Activated CD8-positive, alpha-beta T cell treated with anti-CD3 and anti-CD28 coated beads, Interleukin-2, amount 10 ng/mL, durations not matched to agents 7 days and 5 days (primary cell): Measurements from ENCODE around the gene PDRG1. TPM values are rescaled to one million over a fixed set of nuclear protein-coding genes. Genes with fewer than 3 reads are reported as not detected.
A peak's percentile ranks its signal among the peaks of the same experiment; 100 is the strongest.

ENCODE experiments used
- ATAC-seq: fragments of 150-1000 bp; cut with Tn5 transposase; one replicate; pipeline ENCODE4 v1.10.0; 2021; ENCODE audit warnings: moderate library complexity
- CTCF ChIA-PET: fragments of 350-600 bp; sonication (Branson Sonifier 250); formaldehyde crosslinking; loops from one replicate; lab custom pipeline; 2021; ENCODE audit warnings: antibody characterized with exemption; lab: Charles Lee
- POLR2A ChIA-PET: fragments of 350-600 bp; sonication (Branson Sonifier 250); formaldehyde crosslinking; loops from one replicate; lab custom pipeline; 2021; ENCODE audit warnings: antibody characterized with exemption; lab: Charles Lee
- DNase-seq: peaks from one replicate; pipeline ENCODE4 v3.0.0-alpha.2; 2020
- H3K27ac Mint-ChIP-seq: one replicate; pipeline ENCODE4 v1.8.0; 2021; ENCODE audit warnings: mild to moderate bottlenecking, mixed read lengths
- H3K27me3 Mint-ChIP-seq: one replicate; pipeline ENCODE4 v1.8.0; 2021; ENCODE audit warnings: low read depth, mixed read lengths
- H3K36me3 Mint-ChIP-seq: one replicate; pipeline ENCODE4 v1.8.0; 2021; ENCODE audit warnings: low read depth, mixed read lengths
- H3K4me1 Mint-ChIP-seq: one replicate; pipeline ENCODE4 v1.8.0; 2021; ENCODE audit warnings: low read depth, mixed read lengths
- H3K4me3 Mint-ChIP-seq: one replicate; pipeline ENCODE4 v1.8.0; 2021; ENCODE audit warnings: mild to moderate bottlenecking, mixed read lengths
- H3K9me3 Mint-ChIP-seq: one replicate; pipeline ENCODE4 v1.8.0; 2022; ENCODE audit warnings: mixed read lengths; ENCODE audit not compliant: insufficient read depth
- total RNA-seq, 2 experiments: library from RNA; stranded (reverse); gene quantifications; one replicate each; pipeline ENCODE4 v1.2.3, GENCODE V29; 2021

Gene PDRG1
- total RNA-seq, 2 experiments from 2014 or later = 15.0 to 16.1 TPM

GRCh38 chr20:31979713-31980426 lies 28.0 kb upstream of the PDRG1 start:
- H3K4me3 Mint-ChIP-seq = no peak overlapping the region
- ATAC-seq (no peak), DNase-seq (no peak)
- ChIA-PET CTCF (no interaction called here), POLR2A (no interaction called here)
- H3K27me3 Mint-ChIP-seq = peaks cover 8% of the 10 kb centered on the region
- no peaks in the 10 kb centered on the region for H3K4me1 Mint-ChIP-seq
- no peaks in the 10 kb centered on the region for H3K9me3 Mint-ChIP-seq
- H3K27ac Mint-ChIP-seq = no peak overlapping the region
- H3K36me3 Mint-ChIP-seq = no peaks in the 10 kb centered on the region

DNA sequence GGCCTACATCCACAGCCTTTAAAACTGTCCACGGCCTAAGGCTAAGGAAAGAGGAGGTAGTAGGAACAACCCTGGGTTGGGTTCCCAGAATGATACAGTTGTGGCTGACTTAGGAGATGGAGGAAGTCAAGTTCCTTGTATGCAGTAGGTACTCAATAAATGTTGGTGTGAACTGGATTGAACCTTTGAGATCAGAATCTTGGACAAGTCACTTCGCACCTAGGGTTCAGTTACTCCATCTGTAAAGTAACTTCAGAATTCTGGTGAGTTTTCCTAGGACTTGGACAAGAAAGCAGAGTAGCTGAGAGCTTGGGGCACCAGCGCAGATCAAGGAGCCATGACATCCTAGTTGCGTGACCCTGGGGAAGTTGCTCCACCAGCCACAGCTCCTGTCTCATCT lies 25.2 kb upstream of the PDRG1 start:
- no peak overlapping the region for H3K4me3 Mint-ChIP-seq
- no peaks in the 10 kb centered on the region for H3K4me1 Mint-ChIP-seq
- H3K9me3 Mint-ChIP-seq = no peaks in the 10 kb centered on the region
- no peak overlapping the region for H3K27ac Mint-ChIP-seq
- DNase-seq (no peak), ATAC-seq (no peak)
- H3K36me3 Mint-ChIP-seq = no peaks in the 10 kb centered on the region
- ChIA-PET CTCF (interaction anchor here (1.2 kb wide), 1 partner anchor 41 kb away, joined by 3 read pairs; no protein-coding TSS in a partner anchor), POLR2A (no interaction called here)
- peaks cover 7% of the 10 kb centered on the region for H3K27me3 Mint-ChIP-seq

DNA sequence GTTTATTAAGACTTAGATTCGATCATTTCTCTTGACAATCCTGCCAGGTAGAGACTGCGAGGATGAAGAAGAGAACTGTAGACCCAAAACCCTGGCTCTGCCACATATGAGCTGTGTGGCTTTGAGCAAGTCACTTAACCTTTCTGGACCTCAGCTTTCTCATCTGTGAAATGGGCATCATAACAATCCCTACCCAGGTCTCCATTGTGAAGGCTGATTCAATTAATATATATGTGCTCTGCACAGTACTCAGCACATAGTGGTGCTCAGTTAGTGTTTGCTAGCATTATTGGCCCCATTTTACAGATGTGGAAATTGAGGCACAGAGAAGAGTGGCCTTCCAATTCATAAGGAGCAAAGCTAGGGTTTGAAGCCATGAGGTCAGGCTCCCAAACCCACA lies 24.0 kb upstream of the PDRG1 start:
- Mint-ChIP-seq H3K27ac (no peak overlapping the region), H3K36me3 (no peaks in the 10 kb centered on the region), H3K9me3 (no peaks in the 10 kb centered on the region), H3K27me3 (peaks cover 8% of the 10 kb centered on the region), H3K4me1 (no peaks in the 10 kb centered on the region), H3K4me3 (no peak overlapping the region)
- ChIA-PET POLR2A (no interaction called here), CTCF (no interaction called here)
- ATAC-seq (no peak), DNase-seq (no peak)

DNA sequence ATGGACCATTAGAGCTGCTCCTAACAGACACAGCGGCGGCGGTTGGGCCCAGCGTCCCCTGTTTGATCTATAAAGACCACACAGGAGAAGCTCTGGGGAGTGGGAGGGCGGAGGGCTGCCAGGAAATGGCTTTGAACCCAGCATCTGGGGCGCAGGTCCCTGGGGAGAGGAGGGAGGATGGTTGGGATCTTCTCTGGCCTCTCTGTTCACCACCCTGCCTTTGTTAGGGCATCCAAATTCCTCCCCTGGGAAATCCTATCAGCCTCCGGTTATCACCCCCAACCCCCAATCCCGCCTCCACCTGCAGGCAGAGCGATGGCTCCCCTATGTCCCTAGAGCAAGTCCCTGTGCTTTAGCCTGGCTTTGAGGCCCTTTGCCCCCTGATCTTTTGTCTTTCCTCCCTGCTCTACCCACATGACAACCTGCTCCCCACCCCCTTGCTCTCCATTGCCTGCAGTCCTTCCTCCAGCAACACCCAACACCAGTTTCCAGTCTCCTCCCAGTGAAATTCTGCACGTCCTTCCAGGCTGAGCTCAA lies 23.2 kb upstream of the PDRG1 start:
- no peak overlapping the region for H3K27ac Mint-ChIP-seq
- H3K4me3 Mint-ChIP-seq = no peak overlapping the region
- peaks cover 13% of the 10 kb centered on the region for H3K27me3 Mint-ChIP-seq
- ATAC-seq (no peak), DNase-seq (no peak)
- CTCF ChIA-PET = no interaction called here
- no peaks in the 10 kb centered on the region for H3K36me3 Mint-ChIP-seq
- POLR2A ChIA-PET = no interaction called here
- no peaks in the 10 kb centered on the region for H3K4me1 Mint-ChIP-seq
- H3K9me3 Mint-ChIP-seq = no peaks in the 10 kb centered on the region

DNA sequence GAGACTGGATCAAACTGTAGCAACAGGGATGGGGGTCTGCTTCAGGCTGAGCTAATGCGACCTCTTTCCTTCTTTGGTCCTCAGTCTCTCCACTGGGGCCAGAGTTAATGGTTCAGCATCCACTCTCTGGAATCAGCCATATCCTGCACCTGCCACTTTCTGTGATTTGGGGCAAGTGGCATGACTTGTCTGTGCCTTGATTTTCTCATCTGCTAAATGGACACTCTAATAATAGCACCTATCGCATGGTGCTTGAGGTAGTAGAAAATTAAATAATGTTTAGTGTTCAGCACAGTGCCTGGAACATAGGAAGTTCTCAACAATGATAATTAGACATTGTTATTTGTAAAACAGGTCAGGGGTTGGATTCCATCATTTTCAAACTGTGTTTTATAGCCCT lies 22.4 kb upstream of the PDRG1 start:
- H3K27ac Mint-ChIP-seq = no peak overlapping the region
- ChIA-PET CTCF (no interaction called here), POLR2A (no interaction called here)
- H3K9me3 Mint-ChIP-seq = no peaks in the 10 kb centered on the region
- H3K4me1 Mint-ChIP-seq = no peaks in the 10 kb centered on the region
- DNase-seq = no peak
- no peak overlapping the region for H3K4me3 Mint-ChIP-seq
- no peaks in the 10 kb centered on the region for H3K36me3 Mint-ChIP-seq
- H3K27me3 Mint-ChIP-seq = peaks cover 16% of the 10 kb centered on the region
- ATAC-seq = no peak

GRCh38 chr20:31972471-31973021 lies 20.7 kb upstream of the PDRG1 start:
- no peak overlapping the region for H3K27ac Mint-ChIP-seq
- DNase-seq (no peak), ATAC-seq (no peak)
- ChIA-PET CTCF (interaction anchor here (1.3 to 1.4 kb wide), 2 partner anchors 21 to 126 kb away, joined by 3 to 4 read pairs; partner anchors contain the start of gene PDRG1), POLR2A (interaction anchor here (0.7 kb wide), 1 partner anchor 36 kb away, joined by 4 read pairs; no protein-coding TSS in a partner anchor)
- H3K36me3 Mint-ChIP-seq = no peaks in the 10 kb centered on the region
- no peaks in the 10 kb centered on the region for H3K9me3 Mint-ChIP-seq
- H3K4me1 Mint-ChIP-seq = peaks cover 2% of the 10 kb centered on the region
- peaks cover 18% of the 10 kb centered on the region for H3K27me3 Mint-ChIP-seq
- no peak overlapping the region for H3K4me3 Mint-ChIP-seq

DNA sequence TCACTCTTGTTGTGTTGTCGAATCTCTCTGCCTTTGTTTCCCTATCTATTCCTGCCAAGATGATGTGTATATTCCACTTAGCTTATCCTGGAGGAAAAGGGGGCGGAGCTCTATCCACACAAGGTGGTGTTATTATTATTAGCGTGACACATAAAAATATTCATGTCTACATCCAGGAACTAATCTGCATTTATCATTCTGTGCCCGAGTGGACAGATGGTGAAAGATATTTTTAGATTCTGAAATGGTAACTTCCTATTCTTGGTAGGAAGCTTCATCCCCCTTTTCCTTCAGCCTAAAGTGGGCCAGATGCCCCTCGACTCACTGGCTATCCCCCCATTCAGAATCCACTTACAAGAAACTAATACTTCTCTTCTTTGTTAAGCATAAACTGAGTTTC lies 18.1 kb upstream of the PDRG1 start:
- CTCF ChIA-PET = interaction anchor here (1.2 to 2.0 kb wide), 3 partner anchors 18 to 122 kb away, joined by 4 to 9 read pairs (median 4); partner anchors contain the start of gene PDRG1
- Mint-ChIP-seq H3K4me1 (peaks cover 6% of the 10 kb centered on the region), H3K27me3 (peaks cover 30% of the 10 kb centered on the region), H3K9me3 (no peaks in the 10 kb centered on the region), H3K27ac (no peak overlapping the region), H3K4me3 (no peak overlapping the region), H3K36me3 (no peaks in the 10 kb centered on the region)
- DNase-seq (no peak), ATAC-seq (no peak)
- POLR2A ChIA-PET = no interaction called here

GRCh38 chr20:31968291-31969126 lies 16.7 kb upstream of the PDRG1 start:
- Mint-ChIP-seq H3K4me3 (peak overlapping the region; percentile 74), H3K27ac (no peak overlapping the region), H3K9me3 (no peaks in the 10 kb centered on the region), H3K36me3 (no peaks in the 10 kb centered on the region), H3K4me1 (peaks cover 6% of the 10 kb centered on the region), H3K27me3 (peaks cover 37% of the 10 kb centered on the region)
- peak; percentile 88 for ATAC-seq
- POLR2A ChIA-PET = no interaction called here
- CTCF ChIA-PET = no interaction called here
- DNase-seq = peak; percentile 89

- Mint-ChIP-seq H3K36me3 (no peaks in the 10 kb centered on the region), H3K27ac (no peak within 1 kb of the TSS), H3K9me3 (no peaks in the 10 kb centered on the region), H3K27me3 (peaks cover 40% of the 10 kb centered on the region), H3K4me3 (peak within 1 kb of the TSS; percentile 74), H3K4me1 (peaks cover 6% of the 10 kb centered on the region)
- DNase-seq = peak; percentile 52
- ChIA-PET POLR2A (no interaction called here), CTCF (interaction anchor here (1.4 kb wide), 1 partner anchor 16 kb away, joined by 4 read pairs; the partner anchor contains the start of gene PDRG1)
- peak; percentile 60 for ATAC-seq
These were observed 16.0 kb upstream of the PDRG1 start, which contains the start of gene XKR7 for GRCh38 chr20:31967830-31968249. XKR7 (plus strand) TSS chr20:31968151; CDS start chr20:31968176, 25 bp downstream.

GRCh38 chr20:31966991-31967655 lies 15.3 kb upstream of the PDRG1 start:
- no peaks in the 10 kb centered on the region for H3K36me3 Mint-ChIP-seq
- H3K9me3 Mint-ChIP-seq = no peaks in the 10 kb centered on the region
- DNase-seq = no peak
- H3K27ac Mint-ChIP-seq = no peak overlapping the region
- POLR2A ChIA-PET = no interaction called here
- peaks cover 44% of the 10 kb centered on the region for H3K27me3 Mint-ChIP-seq
- CTCF ChIA-PET = interaction anchor here (1.0 to 1.4 kb wide), 2 partner anchors 10 to 15 kb away, joined by 3 to 4 read pairs; partner anchors contain the start of gene PDRG1
- H3K4me3 Mint-ChIP-seq = peak overlapping the region; percentile 53
- no peak for ATAC-seq
- peaks cover 6% of the 10 kb centered on the region for H3K4me1 Mint-ChIP-seq

GRCh38 chr20:31963889-31964288 lies 12.0 kb upstream of the PDRG1 start:
- Mint-ChIP-seq H3K36me3 (no peaks in the 10 kb centered on the region), H3K4me3 (no peak overlapping the region), H3K27ac (no peak overlapping the region), H3K9me3 (no peaks in the 10 kb centered on the region), H3K4me1 (peaks cover 6% of the 10 kb centered on the region), H3K27me3 (peaks cover 37% of the 10 kb centered on the region)
- ATAC-seq = no peak
- no peak for DNase-seq
- CTCF ChIA-PET = interaction anchor here (2.3 kb wide), 1 partner anchor 12 kb away, joined by 7 read pairs; the partner anchor contains the start of gene PDRG1
- POLR2A ChIA-PET = interaction anchor here (0.6 kb wide), 1 partner anchor 181 kb away, joined by 3 read pairs; no protein-coding TSS in a partner anchor
